SU-DHL-6 (cell line): ENCODE measurements around the gene CHD6.

Experiments
- H2AFZ ChIP-seq: fragments of 200-600 bp; sonication (generic); 2 replicates; pipeline ENCODE4 v1.6.1; 2014; ENCODE audit warnings: low read depth, mild to moderate bottlenecking, moderate library complexity, mixed read lengths, antibody characterized with exemption, low read length; ENCODE audit not compliant: severe bottlenecking
- H3F3A ChIP-seq: fragments of 200-600 bp; shearing (Covaris generic); 2 replicates; pipeline ENCODE4 v1.6.0; 2016; ENCODE audit warnings: antibody characterized with exemption, mild to moderate bottlenecking; ENCODE audit not compliant: insufficient read depth
- H3K27ac ChIP-seq: fragments of 200-600 bp; sonication (generic); 2 replicates; pipeline ENCODE4 v1.5.1; 2016; ENCODE audit warnings: low read depth, mild to moderate bottlenecking, low read length, moderate library complexity, mixed read lengths
- H3K27me3 ChIP-seq: fragments of 200-600 bp; sonication (generic), shearing (Covaris generic); 2 replicates; pipeline ENCODE4 v1.6.0; 2014; ENCODE audit warnings: mild to moderate bottlenecking, low read length
- H3K36me3 ChIP-seq: fragments of 200-600 bp; sonication (generic); 2 replicates; pipeline ENCODE4 v1.6.1; 2014; ENCODE audit warnings: mild to moderate bottlenecking, low read length, mixed read lengths
- H3K4me2 ChIP-seq: fragments of 300-600, 200-600 bp; shearing (Covaris generic), sonication (generic); 2 replicates; pipeline ENCODE4 v1.6.0; 2014; ENCODE audit warnings: low read length, low read depth, mild to moderate bottlenecking; ENCODE audit not compliant: poor library complexity, severe bottlenecking
- H3K4me3 ChIP-seq: fragments of 200-600 bp; sonication (generic); 2 replicates; pipeline ENCODE4 v1.5.1; 2014; ENCODE audit warnings: antibody characterized with exemption, low read length, mild to moderate bottlenecking, mixed read lengths; ENCODE audit not compliant: insufficient read depth, poor library complexity, severe bottlenecking
- H3K79me2 ChIP-seq: fragments of 200-600 bp; sonication (generic); 2 replicates; pipeline ENCODE4 v1.6.1; 2014; ENCODE audit warnings: mild to moderate bottlenecking, low read length, moderate library complexity; ENCODE audit not compliant: insufficient read depth
- H3K9ac ChIP-seq: fragments of 200-600 bp; sonication (generic); 2 replicates; pipeline ENCODE4 v1.7.0; 2014; ENCODE audit warnings: mild to moderate bottlenecking, low read length
- H3K9me2 ChIP-seq: fragments of 200-600 bp; sonication (generic); replicated peaks from 2 replicates; pipeline ENCODE4 v1.6.1; 2014; ENCODE audit warnings: low read length; ENCODE audit not compliant: insufficient read depth
- H3K9me3 ChIP-seq: fragments of 200-600 bp; sonication (generic); 2 replicates; pipeline ENCODE4 v1.6.1; 2014; ENCODE audit warnings: low read length, mixed read lengths; ENCODE audit not compliant: insufficient read depth
- H4K20me1 ChIP-seq: fragments of 200-600 bp; sonication (generic); 2 replicates; pipeline ENCODE4 v1.6.1; 2014; ENCODE audit warnings: low read depth, mild to moderate bottlenecking, antibody characterized with exemption, low read length, moderate library complexity, mixed read lengths
- EZH2phosphoT487 ChIP-seq: fragments of 200-600 bp; sonication (generic), shearing (Covaris generic); conservative IDR thresholded peaks from 2 replicates; pipeline ENCODE4 v1.6.1; 2018; ENCODE audit warnings: mild to moderate bottlenecking, antibody characterized with exemption, low read length, moderate library complexity, mixed read lengths
- TF ChIP-seq, protein P1 (sequence below): fragments of 200-600 bp; sonication (generic); IDR thresholded peaks from one replicate; pipeline ENCODE4 v1.5.1; 2017; ENCODE audit warnings: antibody characterized with exemption, mild to moderate bottlenecking, low read length, moderate library complexity; ENCODE audit not compliant: insufficient read depth, poor library complexity, severe bottlenecking

CHD6 gene

DNA sequence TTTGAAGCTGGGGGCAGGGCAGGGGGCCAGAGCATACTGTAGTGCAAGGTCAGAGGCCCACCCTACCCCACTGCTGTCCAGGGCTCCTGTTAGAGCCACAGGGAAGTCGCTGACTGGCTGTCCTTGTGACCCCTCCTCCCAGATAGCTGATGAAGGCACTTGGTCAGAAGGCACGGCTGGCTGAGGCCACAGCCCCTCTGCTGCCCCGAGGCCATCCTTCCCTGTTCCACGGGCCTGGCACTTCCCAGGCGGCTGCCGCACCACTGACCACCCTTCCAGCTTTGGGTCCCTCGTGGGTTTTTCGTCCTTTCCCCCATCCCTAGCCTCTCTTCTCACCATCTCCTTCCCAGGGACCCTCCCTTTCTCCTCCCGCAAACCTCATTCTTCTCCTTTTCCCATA, 242.3 kb downstream of the CHD6 start:
- Histone ChIP-seq H3K9me2 (no peaks in the 10 kb centered on the region), H3K36me3 (no peaks in the 10 kb centered on the region), H4K20me1 (no peaks in the 10 kb centered on the region), H3K27ac (no peak overlapping the region), H3K79me2 (no peaks in the 10 kb centered on the region), H3K4me3 (no peak overlapping the region), H3K4me2 (no peak overlapping the region), H3K27me3 (no peaks in the 10 kb centered on the region), H3K9ac (no peak overlapping the region), H3F3A (no peaks in the 10 kb centered on the region), H3K9me3 (no peaks in the 10 kb centered on the region), H2AFZ (no peak overlapping the region)
- TF ChIP-seq, protein P1, sequence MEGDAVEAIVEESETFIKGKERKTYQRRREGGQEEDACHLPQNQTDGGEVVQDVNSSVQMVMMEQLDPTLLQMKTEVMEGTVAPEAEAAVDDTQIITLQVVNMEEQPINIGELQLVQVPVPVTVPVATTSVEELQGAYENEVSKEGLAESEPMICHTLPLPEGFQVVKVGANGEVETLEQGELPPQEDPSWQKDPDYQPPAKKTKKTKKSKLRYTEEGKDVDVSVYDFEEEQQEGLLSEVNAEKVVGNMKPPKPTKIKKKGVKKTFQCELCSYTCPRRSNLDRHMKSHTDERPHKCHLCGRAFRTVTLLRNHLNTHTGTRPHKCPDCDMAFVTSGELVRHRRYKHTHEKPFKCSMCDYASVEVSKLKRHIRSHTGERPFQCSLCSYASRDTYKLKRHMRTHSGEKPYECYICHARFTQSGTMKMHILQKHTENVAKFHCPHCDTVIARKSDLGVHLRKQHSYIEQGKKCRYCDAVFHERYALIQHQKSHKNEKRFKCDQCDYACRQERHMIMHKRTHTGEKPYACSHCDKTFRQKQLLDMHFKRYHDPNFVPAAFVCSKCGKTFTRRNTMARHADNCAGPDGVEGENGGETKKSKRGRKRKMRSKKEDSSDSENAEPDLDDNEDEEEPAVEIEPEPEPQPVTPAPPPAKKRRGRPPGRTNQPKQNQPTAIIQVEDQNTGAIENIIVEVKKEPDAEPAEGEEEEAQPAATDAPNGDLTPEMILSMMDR: no peak
- no peak for TF ChIP-seq EZH2phosphoT487

DNA sequence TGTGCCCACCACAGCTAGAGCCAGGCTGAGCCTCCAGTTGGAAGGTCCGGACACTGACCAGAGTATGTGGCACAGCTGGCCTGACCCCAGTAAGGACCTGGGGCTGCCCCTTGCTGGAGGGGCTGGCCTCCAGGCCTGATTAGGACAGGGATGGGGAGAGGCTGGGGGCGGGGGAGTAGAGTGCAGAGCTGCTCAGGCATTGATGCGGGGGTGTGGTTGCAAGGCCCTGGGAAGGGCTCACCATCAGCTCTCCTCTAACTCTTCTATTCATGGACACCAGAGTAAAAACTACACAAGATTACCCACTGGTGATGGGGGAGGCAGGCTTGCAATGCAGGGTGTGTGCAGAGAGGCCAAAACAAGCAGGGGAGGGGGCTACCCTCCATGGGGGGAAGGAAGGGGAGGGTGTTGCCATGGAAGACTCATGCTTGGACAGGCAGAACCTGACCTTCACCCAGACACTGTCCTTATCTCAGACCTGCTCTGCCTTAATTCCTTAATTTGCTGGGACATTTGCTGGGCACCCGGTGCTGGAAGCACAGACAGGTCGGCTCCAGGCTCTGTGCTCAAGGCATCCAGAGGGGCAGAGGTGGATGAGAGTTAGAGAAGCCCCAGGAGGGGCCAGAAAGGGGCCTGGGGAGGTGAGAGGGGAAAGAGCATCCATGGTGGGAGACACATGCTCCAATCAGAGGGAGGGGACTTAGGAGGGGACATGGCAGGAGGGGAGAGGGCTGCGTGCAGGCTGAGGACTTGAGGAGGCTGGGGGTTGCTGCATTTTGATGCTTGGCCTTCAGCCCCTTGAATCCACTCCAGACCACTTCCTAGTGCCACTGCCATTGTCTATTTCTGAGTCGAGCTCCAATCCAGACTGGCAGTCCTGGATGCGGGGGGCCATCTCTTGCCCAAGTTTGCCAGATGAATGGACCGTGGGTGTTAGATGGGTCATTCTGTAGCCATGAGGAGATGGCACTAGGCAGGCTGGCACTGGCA, 244.0 kb downstream of the CHD6 start:
- no peaks in the 10 kb centered on the region for H3K9me3 ChIP-seq
- no peaks in the 10 kb centered on the region for H3K36me3 ChIP-seq
- H3F3A ChIP-seq: no peaks in the 10 kb centered on the region
- no peak overlapping the region for H3K9ac ChIP-seq
- no peak overlapping the region for H3K27ac ChIP-seq
- no peaks in the 10 kb centered on the region for H3K79me2 ChIP-seq
- no peaks in the 10 kb centered on the region for H3K9me2 ChIP-seq
- no peak overlapping the region for H3K4me3 ChIP-seq
- H3K4me2 ChIP-seq: no peak overlapping the region
- no peak overlapping the region for H2AFZ ChIP-seq
- no peaks in the 10 kb centered on the region for H3K27me3 ChIP-seq
- TF ChIP-seq, protein P1: no peak
- TF ChIP-seq EZH2phosphoT487: no peak
- H4K20me1 ChIP-seq: no peaks in the 10 kb centered on the region

DNA sequence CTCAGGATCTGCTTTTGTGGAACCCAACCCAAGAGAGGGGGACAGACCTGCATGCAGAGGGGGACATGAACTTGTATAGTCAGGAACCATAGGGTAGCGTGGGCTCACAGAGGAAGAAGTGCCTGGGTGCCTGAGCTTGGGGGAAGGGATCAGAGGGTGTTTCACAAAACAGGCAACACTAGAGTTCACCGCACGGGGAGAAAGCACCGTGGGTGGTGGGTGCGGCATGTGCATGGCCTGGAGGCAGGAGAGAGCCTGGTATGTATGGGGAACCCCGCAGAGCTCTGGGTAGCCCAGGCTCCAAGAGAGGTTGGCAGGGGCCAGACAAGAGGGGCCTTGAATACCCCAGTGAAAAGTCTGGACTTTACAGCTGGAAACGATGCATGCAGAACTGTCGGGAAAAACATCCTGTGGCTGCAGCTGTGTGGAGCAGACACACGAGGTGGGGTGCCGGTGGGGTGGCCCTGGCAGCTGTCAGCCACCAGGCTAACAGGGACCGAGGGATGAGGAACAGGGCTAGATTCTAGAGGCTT, 244.9 kb downstream of the CHD6 start:
- no peaks in the 10 kb centered on the region for H3F3A ChIP-seq
- H2AFZ ChIP-seq: no peak overlapping the region
- no peaks in the 10 kb centered on the region for H3K9me2 ChIP-seq
- H3K9ac ChIP-seq: no peak overlapping the region
- H3K4me3 ChIP-seq: no peak overlapping the region
- H3K27me3 ChIP-seq: no peaks in the 10 kb centered on the region
- no peaks in the 10 kb centered on the region for H4K20me1 ChIP-seq
- H3K9me3 ChIP-seq: no peaks in the 10 kb centered on the region
- TF ChIP-seq EZH2phosphoT487: no peak
- TF ChIP-seq, protein P1: no peak
- H3K4me2 ChIP-seq: no peak overlapping the region
- H3K36me3 ChIP-seq: no peaks in the 10 kb centered on the region
- H3K79me2 ChIP-seq: no peaks in the 10 kb centered on the region
- H3K27ac ChIP-seq: no peak overlapping the region
